ENCODE data around the gene JAKMIP1.

DNA sequence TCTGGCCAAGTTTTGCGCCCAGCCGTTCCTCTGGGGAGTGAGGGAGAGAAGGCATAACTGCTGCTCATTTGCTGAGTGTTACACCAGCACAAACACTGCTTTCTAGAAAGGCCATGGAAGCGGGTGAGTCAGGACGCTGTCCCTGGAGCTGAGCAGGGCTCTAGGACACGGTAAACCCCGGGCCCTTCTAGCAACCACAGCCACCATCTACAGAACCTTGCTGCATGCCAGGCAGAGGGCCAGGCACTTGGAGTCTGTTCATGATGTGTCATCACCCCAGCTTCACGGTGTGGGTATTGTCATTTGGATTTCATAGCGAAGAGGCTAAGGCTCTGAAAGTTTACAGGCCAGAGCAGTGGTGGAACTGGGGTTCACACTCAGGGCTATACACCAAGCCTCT is 150.4 kb downstream of the JAKMIP1 start:
- TF ChIP-seq POLR2A (IDR thresholded peaks at IDR 0.05) (no peak), EP300 (IDR thresholded peaks at IDR 0.05) (no peak), POLR2AphosphoS5 (IDR thresholded peaks at IDR 0.05) (no peak)
- TF ChIP-seq, protein P1, sequence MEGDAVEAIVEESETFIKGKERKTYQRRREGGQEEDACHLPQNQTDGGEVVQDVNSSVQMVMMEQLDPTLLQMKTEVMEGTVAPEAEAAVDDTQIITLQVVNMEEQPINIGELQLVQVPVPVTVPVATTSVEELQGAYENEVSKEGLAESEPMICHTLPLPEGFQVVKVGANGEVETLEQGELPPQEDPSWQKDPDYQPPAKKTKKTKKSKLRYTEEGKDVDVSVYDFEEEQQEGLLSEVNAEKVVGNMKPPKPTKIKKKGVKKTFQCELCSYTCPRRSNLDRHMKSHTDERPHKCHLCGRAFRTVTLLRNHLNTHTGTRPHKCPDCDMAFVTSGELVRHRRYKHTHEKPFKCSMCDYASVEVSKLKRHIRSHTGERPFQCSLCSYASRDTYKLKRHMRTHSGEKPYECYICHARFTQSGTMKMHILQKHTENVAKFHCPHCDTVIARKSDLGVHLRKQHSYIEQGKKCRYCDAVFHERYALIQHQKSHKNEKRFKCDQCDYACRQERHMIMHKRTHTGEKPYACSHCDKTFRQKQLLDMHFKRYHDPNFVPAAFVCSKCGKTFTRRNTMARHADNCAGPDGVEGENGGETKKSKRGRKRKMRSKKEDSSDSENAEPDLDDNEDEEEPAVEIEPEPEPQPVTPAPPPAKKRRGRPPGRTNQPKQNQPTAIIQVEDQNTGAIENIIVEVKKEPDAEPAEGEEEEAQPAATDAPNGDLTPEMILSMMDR (IDR thresholded peaks at IDR 0.05): no peak

All from upper lobe of left lung (tissue), 4 donors.